Hippocampal formation (tissue), 2 donors: ENCODE measurements around the gene PPP1R2B.

ENCODE experiments used
- DNase-seq, 2 donors: peaks; one replicate each; lab custom pipeline; 2025; lab: John Stamatoyannopoulos, UW

Gene PPP1R2B

DNA sequence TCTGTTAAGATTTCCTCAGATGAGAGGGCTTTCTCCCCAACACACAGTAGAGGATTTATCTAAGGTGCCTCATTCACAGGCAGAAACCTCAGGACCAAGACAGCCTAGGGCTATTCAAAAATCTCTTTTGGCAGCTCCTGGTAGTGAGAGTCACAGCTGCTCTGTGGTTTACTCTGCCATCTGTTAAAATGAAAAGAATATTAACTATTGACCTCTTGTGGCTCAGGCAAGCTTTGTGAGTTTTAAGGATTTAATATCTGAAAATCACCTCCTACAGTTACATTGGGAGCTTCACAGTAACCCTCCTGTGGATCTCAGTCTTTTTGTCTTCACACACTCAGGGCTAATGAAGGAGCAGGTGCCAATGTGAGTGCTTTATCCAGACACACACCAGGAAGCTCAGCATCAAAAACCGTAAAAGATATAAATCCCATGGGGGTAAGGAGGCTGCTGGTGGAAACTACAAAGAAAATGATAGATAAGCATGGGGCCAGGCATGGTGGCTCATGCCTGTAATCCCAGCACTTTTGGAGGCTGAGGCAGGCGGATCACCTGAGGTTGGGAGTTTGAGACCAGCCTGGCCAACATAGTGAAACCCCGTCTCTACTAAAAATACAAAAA lies 29.7 kb downstream of the PPP1R2B start:
- no peak for DNase-seq

DNA sequence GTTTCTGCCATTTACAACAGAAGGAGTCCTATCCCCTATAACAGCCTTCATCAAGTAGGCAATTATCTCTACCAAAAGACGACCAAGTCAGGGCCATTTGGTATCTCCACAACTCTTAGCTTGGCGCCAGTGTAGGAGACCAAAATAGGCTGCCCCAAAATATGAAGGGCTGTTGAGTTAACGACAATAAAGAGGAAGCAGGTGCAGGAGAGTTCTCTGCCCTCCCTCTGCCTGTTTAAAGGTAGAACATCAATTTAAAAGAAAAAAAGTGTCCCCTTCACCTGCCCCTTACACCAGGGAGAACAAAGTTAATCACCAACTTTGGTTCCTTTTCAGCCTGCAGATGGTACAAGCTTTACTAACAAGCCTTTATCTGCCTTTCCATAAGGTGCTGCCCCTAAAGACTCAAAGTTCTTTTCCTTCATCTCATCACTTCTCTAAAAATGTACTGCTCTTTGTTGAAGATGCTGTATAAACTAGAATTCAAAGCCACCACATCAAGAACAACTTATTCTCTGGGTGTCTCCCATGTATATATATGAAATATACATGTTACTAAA lies 33.3 kb downstream of the PPP1R2B start:
- no peak for DNase-seq

DNA sequence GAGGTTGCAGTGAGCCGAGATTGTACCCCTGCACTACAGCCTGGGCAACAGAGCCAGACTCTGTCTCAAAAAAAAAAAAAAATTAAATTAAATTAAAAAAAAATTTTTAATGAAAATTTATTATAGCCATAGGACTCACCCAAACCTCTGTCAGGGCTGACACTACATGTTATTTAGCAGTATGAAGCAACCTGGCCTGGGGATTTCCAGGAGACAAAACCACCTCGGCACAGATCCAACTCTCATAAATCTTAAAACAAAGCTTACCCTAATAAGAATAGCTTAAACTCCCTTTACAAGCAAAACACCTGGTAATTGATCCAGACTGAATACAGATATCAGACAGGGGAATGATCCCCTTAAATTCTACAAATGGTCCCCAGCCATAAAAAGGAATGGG lies 38.4 kb downstream of the PPP1R2B start:
- DNase-seq, result no peak

DNA sequence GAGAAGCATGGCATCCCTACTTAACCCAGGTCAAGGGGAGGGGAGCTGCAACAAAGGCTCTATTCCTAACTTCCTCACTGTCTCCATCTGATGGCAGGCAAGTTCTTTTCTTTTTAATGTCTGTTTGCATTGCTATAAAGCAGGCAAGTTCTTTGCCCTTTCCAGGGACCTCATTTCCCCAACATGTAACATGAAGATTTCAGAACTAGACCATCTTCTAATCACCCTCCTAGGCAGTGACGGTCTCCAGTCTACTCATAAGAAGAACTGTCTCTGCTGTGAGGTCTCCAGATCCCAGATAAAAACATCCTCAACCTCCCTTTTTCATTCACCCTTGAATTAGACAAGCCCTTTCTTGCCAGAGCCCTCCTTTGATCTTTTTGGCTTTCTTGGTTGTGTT lies 42.1 kb downstream of the PPP1R2B start:
- DNase-seq, result no peak

DNA sequence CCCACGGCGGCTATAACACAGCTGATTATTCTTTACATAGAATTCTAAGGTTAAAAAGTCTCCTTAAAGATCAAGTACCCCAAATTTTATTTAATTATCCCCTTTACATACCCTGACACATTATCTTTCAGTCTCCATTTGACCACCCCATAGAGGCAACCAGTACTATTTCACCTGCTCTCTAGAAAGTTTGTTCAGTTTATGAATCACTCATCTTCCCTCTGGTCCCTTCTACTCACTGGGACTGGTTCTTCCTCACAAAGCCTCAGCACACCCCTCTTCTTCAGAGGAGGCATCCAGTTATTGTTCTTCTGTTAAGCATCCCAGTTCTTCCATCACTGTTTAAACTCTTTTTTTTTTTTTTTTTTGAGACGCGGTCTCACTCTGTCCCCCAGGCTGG lies 42.8 kb downstream of the PPP1R2B start:
- DNase-seq, result no peak

DNA sequence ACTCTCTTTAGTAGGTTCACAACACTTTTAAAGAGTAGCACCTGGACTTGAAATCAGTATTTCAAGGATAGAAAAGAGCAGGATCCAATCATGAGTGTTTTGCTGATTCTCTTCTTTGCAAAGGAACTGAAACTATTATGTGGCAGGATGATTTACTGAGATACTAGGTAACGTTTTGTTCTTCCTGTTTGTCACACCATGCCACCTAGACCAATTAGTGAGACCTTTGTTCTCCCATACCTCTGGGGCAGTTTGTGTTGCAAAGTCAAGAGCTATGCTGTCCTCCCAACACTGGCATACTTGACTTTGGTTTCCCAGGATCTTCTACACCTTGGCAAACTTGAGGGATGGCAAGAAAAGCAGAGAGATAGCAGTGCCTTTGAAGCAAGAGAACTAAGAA lies 43.4 kb downstream of the PPP1R2B start:
- DNase-seq, result no peak

DNA sequence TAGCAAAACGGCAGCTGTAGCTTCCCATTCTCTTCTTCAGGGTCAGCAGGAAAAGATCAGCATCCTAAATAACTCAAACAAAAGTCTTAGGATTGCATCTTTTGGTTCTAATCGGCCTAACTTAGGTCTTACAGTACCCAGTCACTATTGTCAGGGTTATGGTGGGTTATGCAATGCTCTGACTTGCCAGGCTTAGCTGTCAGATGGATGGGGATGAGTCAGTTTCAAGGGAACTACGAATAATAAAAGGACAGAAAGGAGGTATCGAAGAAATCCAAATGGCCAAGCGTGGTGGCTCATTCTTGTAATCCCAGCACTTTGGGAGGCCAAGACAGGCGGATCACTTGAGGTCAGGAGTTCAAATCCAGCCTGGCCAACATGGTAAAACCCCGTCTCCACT lies 46.5 kb downstream of the PPP1R2B start:
- no peak for DNase-seq
